Stimulated activated CD4-positive, alpha-beta T cell treated with anti-CD3 and anti-CD28 coated beads, Interleukin-12 subunit alpha, Interleukin-12 subunit beta, amount 100 ng/mL, for 24 hours (primary cell): Measurements from ENCODE around the gene SYNC.
"Not testable (repeated sequence)": the region's sequence is repeated elsewhere in the genome, so short reads cannot be mapped to it uniquely, and the experiment has no call there.

Experiments
- DNase-seq, 2 experiments: peaks; one replicate each; pipeline ENCODE4 v3.0.0-alpha.2; 2020; ENCODE audit warnings: low read depth in 2 of 2

SYNC gene

GRCh38 chr1:32642292-32642827 lies 60.2 kb downstream of the SYNC start:
- not testable (repeated sequence) for DNase-seq

- no peak for DNase-seq
Measured at GRCh38 chr1:32639489-32640075, 63.0 kb downstream of the SYNC start.

GRCh38 chr1:32636914-32637645 lies 65.5 kb downstream of the SYNC start:
- no peak for DNase-seq

GRCh38 chr1:32635508-32636277 lies 66.9 kb downstream of the SYNC start:
- DNase-seq, result no peak

GRCh38 chr1:32632829-32633228 lies 69.7 kb downstream of the SYNC start:
- no peak for DNase-seq

- not testable (repeated sequence) for DNase-seq
Measured at GRCh38 chr1:32630173-32630572, 72.4 kb downstream of the SYNC start.
